Epithelial cell of prostate (primary cell): ENCODE data around the gene ZNF675.
"Not testable (repeated sequence)": the region's sequence is repeated elsewhere in the genome, so short reads cannot be mapped to it uniquely, and the experiment has no call there.

Experiments used
- DNase-seq: peaks from one replicate; pipeline ENCODE4 v3.0.0-alpha.2; 2011; ENCODE audit warnings: low read depth, low spot score
- H3K27ac ChIP-seq: fragments of 450-650 bp; 2 replicates; pipeline ENCODE4 v1.5.1; 2017; ENCODE audit warnings: mild to moderate bottlenecking

Gene ZNF675

GRCh38 chr19:23686621-23687423, at the start of gene ZNF675:
Gene ZNF675, minus strand, starts transcription at chr19:23687212. Its CDS starts 179 bp downstream, at chr19:23687033.
- peak within 1 kb of the TSS; percentile 87 for H3K27ac ChIP-seq

DNA sequence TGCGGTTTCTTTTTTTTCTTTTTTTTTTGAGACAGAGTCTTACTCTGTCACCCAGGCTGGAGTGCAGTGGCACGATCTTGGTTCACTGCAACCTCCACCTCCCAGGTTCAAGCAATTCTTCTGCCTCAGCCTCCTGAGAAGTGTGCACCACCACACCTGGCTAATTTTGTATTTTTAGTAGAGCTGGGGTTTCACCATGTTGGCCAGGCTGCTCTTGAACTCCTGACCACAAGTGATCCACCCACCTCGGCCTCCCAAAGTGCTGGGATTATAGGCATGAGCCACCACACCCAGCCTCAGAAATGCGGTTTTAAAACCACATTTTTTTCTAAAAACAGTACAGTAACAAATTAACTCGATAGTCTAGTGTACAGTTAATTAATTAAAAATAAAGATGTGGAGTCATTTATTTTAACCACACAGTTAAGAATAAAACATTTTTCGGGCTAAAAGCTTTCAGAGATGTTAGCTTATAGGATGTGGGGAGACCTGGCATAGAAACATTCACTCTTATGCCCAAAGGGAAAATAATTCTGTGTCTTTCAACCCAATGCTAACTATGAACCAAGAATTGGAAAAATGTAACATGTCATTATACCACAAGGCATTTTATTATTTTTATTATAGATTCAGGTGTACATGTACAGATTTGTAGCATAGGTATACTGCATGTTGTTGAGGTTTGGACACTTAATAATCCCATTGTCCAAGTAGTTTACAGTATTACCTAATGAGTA, 43.9 kb upstream of the ZNF675 start:
- DNase-seq, H3K27ac ChIP-seq: not testable (repeated sequence)

More at GRCh38 chr19:23686621-23687423, at the start of gene ZNF675:
- DNase-seq = peak; percentile 70

DNA sequence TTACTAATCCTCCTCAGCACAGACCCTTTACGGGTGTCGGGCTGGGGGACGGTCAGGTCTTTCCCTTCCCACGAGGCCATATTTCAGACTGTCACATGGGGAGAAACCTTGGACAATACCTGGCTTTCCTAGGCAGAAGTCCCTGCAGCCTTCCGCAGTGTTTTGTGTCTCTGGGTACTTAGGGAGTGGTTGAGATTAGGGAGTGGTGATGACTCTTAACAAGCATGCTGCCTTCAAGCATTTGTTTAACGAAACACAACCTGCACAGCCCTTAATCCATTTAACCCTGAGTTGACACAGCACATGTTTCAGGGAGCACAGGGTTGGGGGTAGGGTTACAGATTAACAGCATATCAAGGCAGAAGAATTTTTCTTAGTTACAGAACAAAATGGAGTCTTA, 37.1 kb upstream of the ZNF675 start:
- H3K27ac ChIP-seq, DNase-seq: not testable (repeated sequence)

GRCh38 chr19:23718802-23719201, 31.8 kb upstream of the ZNF675 start:
- no peak for DNase-seq
- no peak overlapping the region for H3K27ac ChIP-seq

DNA sequence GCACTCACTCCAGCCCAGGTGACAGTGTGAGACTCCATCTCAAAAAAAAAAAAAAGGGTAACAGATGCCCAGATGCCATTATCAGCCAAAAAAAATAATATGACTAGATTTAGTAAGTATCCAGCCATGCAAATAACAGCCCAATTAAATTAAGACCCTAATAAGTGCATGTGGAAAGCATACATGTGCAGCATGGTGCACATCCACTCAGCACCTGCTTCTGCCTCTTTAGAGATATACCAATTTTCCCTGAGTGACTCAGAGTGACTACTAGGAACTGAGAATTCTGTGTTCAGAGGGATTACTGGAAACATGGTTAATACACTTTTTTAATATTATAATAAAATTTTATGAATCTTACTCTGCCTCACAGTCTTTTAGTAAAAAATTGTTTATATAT, 29.8 kb upstream of the ZNF675 start:
- no peak for DNase-seq
- H3K27ac ChIP-seq = peak overlapping the region; percentile 20

- no peak overlapping the region for H3K27ac ChIP-seq
- no peak for DNase-seq
Measured at GRCh38 chr19:23709347-23709746, 22.3 kb upstream of the ZNF675 start.

DNA sequence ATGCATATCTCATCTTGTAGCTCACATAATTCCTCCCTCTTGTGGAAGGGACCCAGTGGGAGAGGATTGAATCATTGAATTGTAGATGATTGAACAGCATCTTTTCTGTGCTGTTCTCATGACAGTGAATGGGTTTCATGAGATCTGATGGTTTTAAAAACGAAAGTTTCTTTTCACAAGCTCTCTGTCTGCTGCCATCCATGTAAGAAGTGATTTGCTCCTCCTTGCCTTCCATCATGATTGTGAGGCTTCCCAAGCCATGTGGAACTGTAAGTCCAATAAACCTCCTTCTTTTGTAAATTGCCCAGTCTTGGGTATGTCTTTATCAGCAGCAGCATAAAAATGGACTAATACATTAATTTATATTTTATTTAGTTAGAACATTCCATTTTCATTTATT, 19.6 kb upstream of the ZNF675 start:
- no peak for DNase-seq

GRCh38 chr19:23699521-23699860, 12.5 kb upstream of the ZNF675 start:
- peak overlapping the region; percentile 51 for H3K27ac ChIP-seq
- DNase-seq = no peak

More for the DNA sequence above, 19.6 kb upstream of the ZNF675 start:
- no peak overlapping the region for H3K27ac ChIP-seq

DNA sequence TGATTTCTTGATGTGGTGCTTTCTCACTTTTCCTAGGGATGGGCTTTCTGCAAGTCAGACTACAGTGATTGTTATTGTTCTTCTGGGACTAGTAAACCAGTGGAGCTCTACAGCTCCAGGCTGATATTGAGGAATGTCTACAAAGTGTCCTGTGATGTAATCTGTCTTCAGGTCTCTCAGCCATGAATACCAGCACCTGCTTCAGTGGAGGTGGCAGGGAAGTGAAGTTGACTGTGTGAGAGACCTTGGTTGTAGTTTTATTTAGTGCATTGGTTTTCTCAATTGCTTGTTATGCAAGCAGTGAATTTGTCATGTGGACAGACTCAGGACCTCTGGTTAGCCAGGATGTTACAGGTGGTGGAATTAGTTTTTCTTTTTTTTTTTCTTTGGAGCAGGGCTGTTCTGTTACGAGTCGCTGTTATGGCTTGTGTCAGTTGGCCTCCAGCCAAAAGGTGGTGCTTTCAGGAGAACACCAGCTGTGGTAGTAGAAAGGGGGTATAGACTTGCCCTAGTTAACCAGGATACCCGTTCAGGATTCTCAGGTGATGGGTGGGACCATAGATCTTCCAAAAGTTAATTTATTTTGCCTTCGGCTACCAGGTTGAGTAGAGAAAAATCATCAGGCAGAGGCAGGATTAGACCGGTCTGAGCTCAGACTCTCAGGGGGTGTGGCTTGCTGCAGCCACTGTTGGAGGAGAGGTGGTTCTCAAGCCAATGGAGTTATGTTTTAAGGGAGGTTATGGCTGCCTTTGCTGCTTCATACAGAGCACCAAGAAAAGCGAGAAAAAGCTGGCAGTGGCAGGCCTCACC, 11.9 kb upstream of the ZNF675 start:
- no peak for DNase-seq
- peak overlapping the region; percentile 51 for H3K27ac ChIP-seq

- not testable (repeated sequence) for H3K27ac ChIP-seq, DNase-seq
Measured at GRCh38 chr19:23692937-23693336, 5.9 kb upstream of the ZNF675 start.

GRCh38 chr19:23673132-23673531, 13.9 kb downstream of the ZNF675 start:
- no peak overlapping the region for H3K27ac ChIP-seq
- no peak for DNase-seq

DNA sequence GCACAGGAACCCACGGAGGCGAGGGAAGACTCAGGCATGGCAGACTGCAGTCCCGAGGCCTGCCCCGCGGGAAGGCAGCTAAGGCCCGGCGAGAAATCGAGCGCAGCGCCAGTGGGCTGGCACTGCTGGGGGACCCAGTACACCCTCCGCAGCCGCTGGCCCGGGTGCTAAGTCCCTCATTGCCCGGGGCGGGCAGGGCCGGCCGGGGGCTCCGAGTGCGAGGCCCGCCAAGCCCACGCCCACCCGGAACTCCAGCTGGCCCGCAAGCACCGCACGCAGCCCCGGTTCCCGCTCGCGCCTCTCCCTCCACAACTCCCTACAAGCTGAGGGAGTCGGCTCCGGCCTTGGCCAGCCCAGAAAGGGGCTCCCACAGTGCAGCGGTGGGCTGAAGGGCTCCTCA, 18.4 kb downstream of the ZNF675 start:
- not testable (repeated sequence) for DNase-seq, H3K27ac ChIP-seq

GRCh38 chr19:23665651-23666410, 21.2 kb downstream of the ZNF675 start:
- DNase-seq = no peak
- no peak overlapping the region for H3K27ac ChIP-seq

DNA sequence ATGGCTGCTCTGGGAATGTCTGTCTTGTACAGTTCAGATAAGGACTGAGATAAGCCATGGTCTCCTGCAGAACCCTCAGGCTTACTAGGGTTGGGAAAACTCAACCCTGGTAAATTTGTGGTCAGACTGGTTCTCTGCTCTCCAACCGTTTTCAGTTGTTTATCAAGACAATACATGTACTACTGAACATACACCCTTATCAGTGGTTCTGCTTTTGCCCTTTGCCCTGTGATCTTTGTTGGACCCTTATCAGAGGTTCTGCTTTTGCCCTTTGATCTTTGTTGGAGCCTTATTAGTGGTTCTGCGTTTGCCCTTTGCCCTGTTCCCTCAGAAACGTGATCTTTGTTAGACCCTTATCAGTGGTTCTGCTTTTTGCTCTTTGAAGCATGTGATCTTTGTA, 37.2 kb downstream of the ZNF675 start:
- not testable (repeated sequence) for H3K27ac ChIP-seq, DNase-seq
